HepG2 (cell line): ENCODE measurements around the gene ATP6V0E1. TPM values are rescaled to one million over a fixed set of nuclear protein-coding genes. Genes with fewer than 3 reads are reported as not detected.

Experiments used
- BORCS8-MEF2B ChIP-seq: sonication (generic); formaldehyde crosslinking; IDR thresholded peaks from 2 replicates; pipeline ENCODE4 v1.8.0; 2022; ENCODE audit warnings: mild to moderate bottlenecking, missing genetic modification reagents
- ETV5 ChIP-seq: IDR thresholded peaks from 2 replicates; pipeline ENCODE4 v1.6.1; 2018; ENCODE audit warnings: missing biosample characterization, missing genetic modification reagents, inconsistent platforms, borderline replicate concordance
- EZH2 ChIP-seq: conservative IDR thresholded peaks from 2 replicates; pipeline ENCODE4 v1.6.1; 2012; ENCODE audit warnings: mild to moderate bottlenecking, low read depth, low read length, moderate library complexity
- GATAD2A ChIP-seq: IDR thresholded peaks from 2 replicates; pipeline ENCODE4 v1.6.1; 2016
- HCFC1 ChIP-seq: fragments of 150-350 bp; IDR thresholded peaks from 2 replicates; pipeline ENCODE4 v1.6.1; 2014; ENCODE audit warnings: low read depth, low read length
- HINFP ChIP-seq: sonication (generic); formaldehyde crosslinking; IDR thresholded peaks from 2 replicates; pipeline ENCODE4 v1.4.0; 2020; ENCODE audit warnings: low read depth, mild to moderate bottlenecking, missing genetic modification reagents
- KAT2B ChIP-seq: fragments of 150-350 bp; IDR thresholded peaks from 2 replicates; pipeline ENCODE4 v1.6.1; 2014; ENCODE audit warnings: low read depth, low read length, borderline replicate concordance
- NBN ChIP-seq: fragments of 450-650 bp; conservative IDR thresholded peaks from 2 replicates; pipeline ENCODE4 v1.6.1; 2017
- NR0B2 ChIP-seq: sonication (generic); formaldehyde crosslinking; IDR thresholded peaks from 2 replicates; pipeline ENCODE4 v1.4.0; 2020; ENCODE audit warnings: mild to moderate bottlenecking, missing genetic modification reagents
- RBM39 ChIP-seq: fragments of 200-400 bp; formaldehyde crosslinking; IDR thresholded peaks from one replicate; pipeline ENCODE4 v1.6.1; 2018; ENCODE audit warnings: antibody characterized with exemption, mild to moderate bottlenecking, low read depth, low read length; ENCODE audit not compliant: poor library complexity, severe bottlenecking
- SRF ChIP-seq: IDR thresholded peaks from 2 replicates; pipeline ENCODE4 v1.6.1; 2011; ENCODE audit warnings: mild to moderate bottlenecking, low read depth, low read length, moderate library complexity
- ZNF138 ChIP-seq: sonication (generic); formaldehyde crosslinking; IDR thresholded peaks from 2 replicates; pipeline ENCODE4 v1.5.0; 2020; ENCODE audit warnings: mild to moderate bottlenecking, low read depth, missing genetic modification reagents
- ZNF17 ChIP-seq: sonication (generic); formaldehyde crosslinking; IDR thresholded peaks from 2 replicates; pipeline ENCODE4 v1.5.0; 2020; ENCODE audit warnings: mild to moderate bottlenecking, missing genetic modification reagents
- ZNF33B ChIP-seq: sonication (generic); formaldehyde crosslinking; IDR thresholded peaks from 2 replicates; pipeline ENCODE4 v1.5.1; 2020; ENCODE audit warnings: mild to moderate bottlenecking, missing genetic modification reagents
- ZNF354B ChIP-seq: sonication (generic); formaldehyde crosslinking; IDR thresholded peaks from 2 replicates; pipeline ENCODE4 v1.8.0; 2022; ENCODE audit warnings: mild to moderate bottlenecking, missing genetic modification reagents
- ZNF362 ChIP-seq: sonication (generic); formaldehyde crosslinking; IDR thresholded peaks from 2 replicates; pipeline ENCODE4 v1.4.0; 2020; ENCODE audit warnings: missing genetic modification reagents, mild to moderate bottlenecking, borderline replicate concordance
- polyA plus RNA-seq, 8 experiments: library from polyadenylated mRNA; depleted of rRNA in 3 of 8; stranded (reverse) in 7 of 8; unstranded in 1 of 8; fragments of >200 nt; fragmentation: Illumina TruSeq in 4 of 8; extraction: Trizol in 4 of 8; gene quantifications; 2 replicates each; pipeline versions ENCODE4 v1.2.1 to v1.2.3, GENCODE V29; 2011 to 2016; ENCODE audit warnings: low read depth in 4 of 8, missing spikeins in 1 of 8, mixed read lengths in 1 of 8; ENCODE audit not compliant: insufficient read depth in 1 of 8
- total RNA-seq, 5 experiments: library from RNA; depleted of rRNA; stranded (reverse); fragments of >200 nt; fragmentation: Illumina TruSeq; extraction: Trizol; gene quantifications; 2 replicates each; pipeline ENCODE4 v1.2.3, GENCODE V29; 2016; ENCODE audit warnings: low read depth in 1 of 5
- TF ChIP-seq, protein P1 (sequence below): sonication (generic); formaldehyde crosslinking; IDR thresholded peaks from 2 replicates; pipeline ENCODE4 v1.4.0; 2020; ENCODE audit warnings: mild to moderate bottlenecking, low read depth, missing genetic modification reagents
- TF ChIP-seq, protein P2 (sequence below): sonication (generic); formaldehyde crosslinking; conservative IDR thresholded peaks from 2 replicates; pipeline ENCODE4 v1.4.0; 2020; ENCODE audit warnings: missing genetic modification reagents
- TF ChIP-seq, protein P3 (sequence below): conservative IDR thresholded peaks from 2 replicates; pipeline ENCODE4 v1.6.1; 2018; ENCODE audit warnings: missing genetic modification reagents
- TF ChIP-seq, protein P4 (sequence below): sonication (generic); formaldehyde crosslinking; IDR thresholded peaks from 2 replicates; pipeline ENCODE4 v1.9.0; 2021; ENCODE audit warnings: missing genetic modification reagents, mild to moderate bottlenecking, borderline replicate concordance

ATP6V0E1 gene
- total and polyA plus RNA-seq, 2 of the 13 experiments (the other 11 are each of a cell fraction or from before 2014, with no cell fraction given), result 143 to 215 TPM

DNA sequence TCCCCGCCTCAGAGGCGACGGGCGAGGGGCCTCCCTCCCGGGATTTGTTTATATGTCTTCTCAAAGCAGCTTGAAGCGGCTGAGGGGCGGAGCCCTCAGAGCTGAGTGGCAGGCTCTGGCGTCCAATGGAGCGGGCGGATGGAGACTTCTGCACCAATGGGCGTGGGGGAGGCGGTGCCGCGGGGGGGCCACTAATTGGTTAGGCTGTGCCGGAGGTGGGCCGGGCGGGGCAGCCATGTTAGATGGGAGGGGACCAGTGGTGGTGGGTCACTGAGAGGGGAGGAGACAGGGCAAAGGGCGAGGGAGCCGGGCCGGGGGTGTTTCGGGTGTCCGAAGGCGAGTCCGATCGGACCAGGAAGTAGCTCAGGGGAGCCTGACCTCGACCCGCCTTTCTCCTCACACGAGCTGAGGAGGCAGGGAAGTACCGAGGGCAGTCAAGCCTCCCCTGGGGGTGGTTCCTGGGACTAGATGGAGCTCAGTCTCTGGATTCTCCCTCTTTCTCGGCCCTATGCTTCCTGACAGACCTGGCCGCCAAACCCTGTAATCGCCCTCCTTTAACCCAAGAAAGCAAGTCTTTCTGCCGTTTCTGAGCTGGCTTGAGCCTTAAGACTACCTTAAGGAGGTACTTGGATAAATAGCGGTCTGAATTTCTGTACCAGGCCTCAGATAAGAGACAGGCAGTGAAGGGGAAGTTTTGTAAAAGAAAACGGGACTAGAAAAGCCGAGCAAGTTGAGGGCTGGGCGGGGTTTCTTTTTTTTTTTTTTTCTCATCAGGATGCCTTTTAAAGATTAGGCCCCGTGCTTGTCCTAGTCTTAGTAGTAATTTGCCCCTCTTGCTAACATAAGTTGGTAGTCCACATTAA lies 73.7 kb downstream of the ATP6V0E1 start (continued):
- TF ChIP-seq, protein P1, sequence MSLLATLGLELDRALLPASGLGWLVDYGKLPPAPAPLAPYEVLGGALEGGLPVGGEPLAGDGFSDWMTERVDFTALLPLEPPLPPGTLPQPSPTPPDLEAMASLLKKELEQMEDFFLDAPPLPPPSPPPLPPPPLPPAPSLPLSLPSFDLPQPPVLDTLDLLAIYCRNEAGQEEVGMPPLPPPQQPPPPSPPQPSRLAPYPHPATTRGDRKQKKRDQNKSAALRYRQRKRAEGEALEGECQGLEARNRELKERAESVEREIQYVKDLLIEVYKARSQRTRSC, result no peak
- TF ChIP-seq, protein P2, sequence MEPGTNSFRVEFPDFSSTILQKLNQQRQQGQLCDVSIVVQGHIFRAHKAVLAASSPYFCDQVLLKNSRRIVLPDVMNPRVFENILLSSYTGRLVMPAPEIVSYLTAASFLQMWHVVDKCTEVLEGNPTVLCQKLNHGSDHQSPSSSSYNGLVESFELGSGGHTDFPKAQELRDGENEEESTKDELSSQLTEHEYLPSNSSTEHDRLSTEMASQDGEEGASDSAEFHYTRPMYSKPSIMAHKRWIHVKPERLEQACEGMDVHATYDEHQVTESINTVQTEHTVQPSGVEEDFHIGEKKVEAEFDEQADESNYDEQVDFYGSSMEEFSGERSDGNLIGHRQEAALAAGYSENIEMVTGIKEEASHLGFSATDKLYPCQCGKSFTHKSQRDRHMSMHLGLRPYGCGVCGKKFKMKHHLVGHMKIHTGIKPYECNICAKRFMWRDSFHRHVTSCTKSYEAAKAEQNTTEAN (CRISPR knock-in tag), result no peak
- TF ChIP-seq HINFP (CRISPR knock-in tag) (no peak), ZNF17 (CRISPR knock-in tag) (no peak), ETV5 (CRISPR knock-in tag) (peak; percentile 70), HCFC1 (no peak), ZNF354B (CRISPR knock-in tag) (no peak), KAT2B (no peak), NR0B2 (no peak), EZH2 (no peak), GATAD2A (no peak), SRF (no peak), BORCS8-MEF2B (CRISPR knock-in tag) (0 out of 2 replicates have a peak, but pooled peaks have one; percentile 19), ZNF138 (CRISPR knock-in tag) (no peak), ZNF33B (CRISPR knock-in tag) (no peak), NBN (no peak), RBM39 (peak; percentile 49), ZNF362 (CRISPR knock-in tag) (peak; percentile 85; the same call in 1 of the 2 replicates)
- TF ChIP-seq, protein P3, sequence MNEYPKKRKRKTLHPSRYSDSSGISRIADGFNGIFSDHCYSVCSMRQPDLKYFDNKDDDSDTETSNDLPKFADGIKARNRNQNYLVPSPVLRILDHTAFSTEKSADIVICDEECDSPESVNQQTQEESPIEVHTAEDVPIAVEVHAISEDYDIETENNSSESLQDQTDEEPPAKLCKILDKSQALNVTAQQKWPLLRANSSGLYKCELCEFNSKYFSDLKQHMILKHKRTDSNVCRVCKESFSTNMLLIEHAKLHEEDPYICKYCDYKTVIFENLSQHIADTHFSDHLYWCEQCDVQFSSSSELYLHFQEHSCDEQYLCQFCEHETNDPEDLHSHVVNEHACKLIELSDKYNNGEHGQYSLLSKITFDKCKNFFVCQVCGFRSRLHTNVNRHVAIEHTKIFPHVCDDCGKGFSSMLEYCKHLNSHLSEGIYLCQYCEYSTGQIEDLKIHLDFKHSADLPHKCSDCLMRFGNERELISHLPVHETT (CRISPR knock-in tag), result peak; percentile 53; the same call in 1 of the 2 replicates
- TF ChIP-seq, protein P4, sequence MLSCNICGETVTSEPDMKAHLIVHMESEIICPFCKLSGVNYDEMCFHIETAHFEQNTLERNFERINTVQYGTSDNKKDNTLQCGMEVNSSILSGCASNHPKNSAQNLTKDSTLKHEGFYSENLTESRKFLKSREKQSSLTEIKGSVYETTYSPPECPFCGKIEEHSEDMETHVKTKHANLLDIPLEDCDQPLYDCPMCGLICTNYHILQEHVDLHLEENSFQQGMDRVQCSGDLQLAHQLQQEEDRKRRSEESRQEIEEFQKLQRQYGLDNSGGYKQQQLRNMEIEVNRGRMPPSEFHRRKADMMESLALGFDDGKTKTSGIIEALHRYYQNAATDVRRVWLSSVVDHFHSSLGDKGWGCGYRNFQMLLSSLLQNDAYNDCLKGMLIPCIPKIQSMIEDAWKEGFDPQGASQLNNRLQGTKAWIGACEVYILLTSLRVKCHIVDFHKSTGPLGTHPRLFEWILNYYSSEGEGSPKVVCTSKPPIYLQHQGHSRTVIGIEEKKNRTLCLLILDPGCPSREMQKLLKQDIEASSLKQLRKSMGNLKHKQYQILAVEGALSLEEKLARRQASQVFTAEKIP (CRISPR knock-in tag), result no peak
